Activated naive CD8-positive, alpha-beta T cell treated with anti-CD3 and anti-CD28 coated beads, Interleukin-2, amount 10 ng/mL, durations not matched to agents 7 days and 5 days (primary cell): ENCODE data around the gene PRKAR1A. TPM values are rescaled to one million over a fixed set of nuclear protein-coding genes. Genes with fewer than 3 reads are reported as not detected.
A peak's percentile ranks its signal among the peaks of the same experiment; 100 is the strongest.
"Not testable (repeated sequence)": the region's sequence is repeated elsewhere in the genome, so short reads cannot be mapped to it uniquely, and the experiment has no call there.

ENCODE experiments used
- ATAC-seq: fragments of 150-1000 bp; cut with Tn5 transposase; one replicate; pipeline ENCODE4 v1.10.0; 2021; ENCODE audit warnings: low read depth, moderate library complexity
- POLR2A ChIA-PET: fragments of 350-600 bp; sonication (Branson Sonifier 250); formaldehyde crosslinking; loops from one replicate; lab custom pipeline; 2021; ENCODE audit warnings: antibody characterized with exemption; lab: Charles Lee
- DNase-seq: peaks from one replicate; pipeline ENCODE4 v3.0.0; 2021
- H3K27ac Mint-ChIP-seq: one replicate; pipeline ENCODE4 v1.8.0; 2022; ENCODE audit warnings: mild to moderate bottlenecking, mixed read lengths
- H3K27me3 Mint-ChIP-seq: one replicate; pipeline ENCODE4 v1.8.0; 2022; ENCODE audit warnings: mild to moderate bottlenecking, moderate library complexity, mixed read lengths
- H3K36me3 Mint-ChIP-seq: one replicate; pipeline ENCODE4 v1.8.0; 2021; ENCODE audit warnings: mild to moderate bottlenecking, mixed read lengths
- H3K4me1 Mint-ChIP-seq: one replicate; pipeline ENCODE4 v1.8.0; 2021; ENCODE audit warnings: mixed read lengths
- H3K4me3 Mint-ChIP-seq: one replicate; pipeline ENCODE4 v1.8.0; 2022; ENCODE audit warnings: mild to moderate bottlenecking, moderate library complexity, mixed read lengths
- H3K9me3 Mint-ChIP-seq: one replicate; pipeline ENCODE4 v1.8.0; 2021; ENCODE audit warnings: mixed read lengths
- total RNA-seq, 2 experiments: library from RNA; stranded (reverse); gene quantifications; one replicate each; pipeline ENCODE4 v1.2.3, GENCODE V29; 2021

The PRKAR1A gene
- total RNA-seq, 2 experiments from 2014 or later: 208 to 226 TPM

DNA sequence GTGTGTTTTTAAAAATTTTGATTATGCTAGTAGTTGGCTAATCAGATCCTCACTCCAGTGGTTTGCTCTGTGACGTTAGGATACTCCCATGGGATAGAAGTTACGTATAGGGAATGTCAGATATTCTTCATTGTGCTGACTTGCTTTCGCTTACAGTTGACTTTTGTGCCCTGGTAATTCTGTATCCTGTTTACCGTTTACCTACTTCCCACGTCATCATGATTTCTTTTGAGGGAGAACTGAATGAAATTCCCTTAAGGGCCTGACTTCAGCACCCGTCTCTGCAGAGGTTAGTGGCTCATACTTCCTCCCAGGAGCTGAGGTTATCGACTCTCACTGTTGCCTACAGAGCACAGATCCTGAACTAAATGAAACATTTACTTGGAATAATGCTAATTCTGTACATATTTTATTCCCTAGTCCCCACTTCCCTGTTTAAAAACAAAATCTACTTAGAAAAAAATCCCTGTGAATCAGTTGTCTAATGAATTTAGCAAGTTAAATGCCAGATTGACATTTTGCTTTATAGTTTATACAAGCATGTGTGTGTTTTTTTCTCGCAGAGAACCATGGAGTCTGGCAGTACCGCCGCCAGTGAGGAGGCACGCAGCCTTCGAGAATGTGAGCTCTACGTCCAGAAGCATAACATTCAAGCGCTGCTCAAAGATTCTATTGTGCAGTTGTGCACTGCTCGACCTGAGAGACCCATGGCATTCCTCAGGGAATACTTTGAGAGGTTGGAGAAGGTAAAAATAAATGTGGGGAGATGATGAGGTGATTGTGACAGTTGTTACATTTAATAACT lies 2.8 kb downstream of the PRKAR1A start:
- Mint-ChIP-seq H3K9me3 (no peaks in the 10 kb centered on the region), H3K27ac (no peak overlapping the region), H3K36me3 (peaks cover 44% of the 10 kb centered on the region), H3K4me3 (peak overlapping the region; percentile 100), H3K4me1 (peaks cover 40% of the 10 kb centered on the region), H3K27me3 (no peaks in the 10 kb centered on the region)
- no peak for DNase-seq
- POLR2A ChIA-PET: interaction anchor here (1.4 kb wide), 1 partner anchor 27 kb away, joined by 3 read pairs; no protein-coding TSS in a partner anchor
- no peak for ATAC-seq

DNA sequence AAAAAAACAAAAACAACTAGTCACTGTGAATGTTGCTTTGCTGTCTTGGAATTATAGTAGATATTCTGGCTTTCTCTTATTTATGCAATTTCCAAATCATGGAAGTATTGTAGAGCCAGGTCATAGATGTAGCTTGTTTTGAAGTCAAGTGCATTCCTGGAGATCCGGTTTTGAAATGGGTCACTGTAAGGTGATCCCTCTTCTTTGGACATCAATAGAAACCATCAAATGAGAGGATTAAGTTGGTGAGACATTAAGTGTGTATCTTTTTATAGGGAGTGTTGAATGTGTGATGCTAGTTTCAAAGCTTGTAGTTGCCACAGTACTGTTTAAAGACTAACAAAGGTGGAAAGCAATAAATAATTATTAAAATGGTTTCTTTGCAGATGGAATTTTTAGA lies 4.5 kb downstream of the PRKAR1A start:
- POLR2A ChIA-PET: interaction anchor here (0.7 kb wide), 1 partner anchor 522 kb away, joined by 3 read pairs; no protein-coding TSS in a partner anchor

DNA sequence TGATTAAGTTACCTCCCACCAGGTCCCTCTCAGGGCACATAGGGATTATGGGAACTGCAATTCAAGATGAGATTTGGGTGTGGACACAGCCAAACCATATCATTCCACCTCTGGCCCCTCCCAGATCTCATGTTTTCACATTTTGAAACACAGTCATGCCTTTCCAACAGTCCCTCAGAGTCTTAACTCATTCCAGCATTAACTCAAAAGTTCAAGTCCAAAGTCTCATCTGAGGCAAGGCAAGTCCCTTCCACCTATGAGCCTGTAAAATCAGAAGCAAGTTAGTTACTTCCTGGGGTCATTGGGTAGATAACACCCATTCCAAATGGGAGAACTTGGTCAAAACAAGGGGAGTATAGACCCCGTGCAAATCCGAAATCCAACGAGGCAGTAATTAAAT lies 5.4 kb downstream of the PRKAR1A start:
- H3K27me3 Mint-ChIP-seq, DNase-seq, H3K27ac Mint-ChIP-seq, ATAC-seq, H3K9me3 Mint-ChIP-seq, H3K4me3 Mint-ChIP-seq, POLR2A ChIA-PET: not testable (repeated sequence)
- H3K4me1 Mint-ChIP-seq: peaks cover 33% of the 10 kb centered on the region
- H3K36me3 Mint-ChIP-seq: peaks cover 53% of the 10 kb centered on the region

More for the DNA sequence above, 4.5 kb downstream of the PRKAR1A start:
- Mint-ChIP-seq H3K9me3 (no peaks in the 10 kb centered on the region), H3K4me1 (peaks cover 31% of the 10 kb centered on the region), H3K36me3 (peaks cover 46% of the 10 kb centered on the region), H3K4me3 (no peak overlapping the region), H3K27ac (no peak overlapping the region), H3K27me3 (no peaks in the 10 kb centered on the region)
- no peak for ATAC-seq
- no peak for DNase-seq

DNA sequence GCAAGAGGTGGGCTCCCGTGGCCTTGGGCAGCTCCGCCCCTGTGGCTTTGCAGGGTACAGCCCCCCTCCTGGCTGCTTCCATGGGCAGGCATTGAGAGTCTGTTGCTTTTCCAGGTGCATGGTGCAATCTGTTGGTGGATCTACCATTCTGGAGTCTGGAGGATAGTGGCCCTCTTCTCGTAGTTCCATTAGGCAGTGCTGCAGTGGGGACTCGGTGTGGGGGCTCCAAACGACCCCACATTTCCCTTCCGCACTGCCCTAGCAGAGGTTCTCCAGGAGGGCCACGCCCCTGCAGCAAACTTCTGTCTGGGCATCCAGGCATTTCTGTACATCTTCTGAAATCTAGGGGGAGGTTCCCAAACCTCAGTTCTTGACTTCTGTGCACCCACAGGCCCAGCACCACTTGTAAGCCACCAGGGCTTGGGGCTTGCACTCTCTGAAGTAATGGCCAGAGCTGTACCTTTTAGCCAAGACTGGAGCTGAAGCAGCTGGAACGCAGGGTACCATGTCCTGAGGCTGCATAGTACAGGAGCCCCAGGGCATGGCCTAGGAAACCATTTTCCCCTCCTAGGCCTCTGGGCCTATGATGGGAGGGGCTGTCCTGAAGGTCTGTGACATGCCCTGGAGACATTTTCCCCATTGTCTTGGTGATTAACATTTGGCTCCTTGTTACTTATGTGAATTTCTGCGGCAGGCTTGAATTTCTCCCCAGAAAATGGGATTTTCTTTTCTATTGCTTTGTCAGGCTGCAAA lies 6.0 kb downstream of the PRKAR1A start:
- Mint-ChIP-seq H3K27me3 (no peaks in the 10 kb centered on the region), H3K4me1 (peaks cover 32% of the 10 kb centered on the region), H3K27ac (no peak overlapping the region), H3K9me3 (no peaks in the 10 kb centered on the region), H3K4me3 (no peak overlapping the region), H3K36me3 (peaks cover 51% of the 10 kb centered on the region)
- DNase-seq (no peak), ATAC-seq (no peak)
- POLR2A ChIA-PET: no interaction called here

DNA sequence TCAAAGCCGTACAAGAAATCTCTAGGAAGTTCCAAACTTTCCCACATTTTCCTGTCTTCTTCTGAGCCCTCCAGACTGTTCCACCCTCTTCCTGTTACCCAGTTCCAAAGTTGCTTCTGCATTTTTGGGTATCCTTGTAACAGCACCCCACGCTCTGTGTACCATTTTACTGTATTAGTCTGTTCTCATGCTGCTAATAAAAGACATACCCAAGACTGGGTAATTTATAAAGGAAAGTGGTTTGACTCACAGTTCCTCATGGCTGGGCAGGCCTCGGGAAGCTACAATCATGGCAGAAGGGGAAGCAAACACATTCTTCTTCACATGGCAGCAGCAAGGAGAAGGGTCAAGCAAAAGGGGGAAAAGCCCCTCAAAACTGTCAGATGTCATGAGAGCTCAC lies 6.8 kb downstream of the PRKAR1A start:
- Mint-ChIP-seq H3K36me3 (peaks cover 51% of the 10 kb centered on the region), H3K27ac (peak overlapping the region; percentile 8), H3K4me1 (peaks cover 24% of the 10 kb centered on the region)
- H3K27me3 Mint-ChIP-seq, POLR2A ChIA-PET, H3K9me3 Mint-ChIP-seq, DNase-seq, H3K4me3 Mint-ChIP-seq, ATAC-seq: not testable (repeated sequence)

DNA sequence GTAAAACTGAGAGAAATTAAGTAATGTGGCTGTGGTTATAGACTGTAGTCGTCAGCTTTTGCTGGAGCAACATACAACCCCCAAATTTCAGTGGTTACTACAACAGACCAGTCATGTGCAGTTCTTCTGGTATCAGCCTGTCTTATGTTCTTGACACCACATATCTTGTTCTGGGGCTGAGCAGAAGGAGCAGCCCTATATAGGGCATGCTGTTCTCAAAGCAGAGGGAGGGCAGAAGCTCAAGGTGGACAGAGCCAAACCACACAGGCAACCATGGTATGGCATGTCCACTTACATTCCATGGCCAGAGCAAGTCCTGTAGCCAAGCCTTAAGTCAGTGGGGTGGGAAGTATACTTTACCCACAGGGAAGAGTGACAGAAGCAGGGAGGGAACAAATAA lies 7.7 kb downstream of the PRKAR1A start:
- Mint-ChIP-seq H3K36me3 (peaks cover 49% of the 10 kb centered on the region), H3K4me3 (no peak overlapping the region), H3K27ac (no peak overlapping the region), H3K27me3 (no peaks in the 10 kb centered on the region), H3K4me1 (peaks cover 17% of the 10 kb centered on the region), H3K9me3 (no peaks in the 10 kb centered on the region)
- ATAC-seq (no peak), DNase-seq (no peak)
- POLR2A ChIA-PET: no interaction called here

DNA sequence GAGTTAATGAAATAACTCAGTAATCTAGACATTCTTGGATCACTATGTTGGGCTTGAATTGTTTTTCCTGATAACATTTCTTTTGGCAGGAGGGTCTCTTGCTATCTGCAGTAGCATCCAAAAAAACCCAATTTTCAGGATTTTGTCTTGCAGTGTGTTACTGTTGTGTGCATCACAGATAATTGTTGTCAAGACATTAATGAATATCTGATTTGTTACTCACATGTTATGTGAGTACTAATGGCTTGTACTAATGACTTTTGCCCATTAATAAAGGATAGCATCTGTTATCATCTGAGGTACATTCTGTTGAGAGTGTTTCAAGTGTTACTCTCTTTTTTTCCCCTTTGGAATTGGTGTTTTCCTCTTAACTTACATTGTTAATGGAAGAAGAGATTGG lies 10.0 kb downstream of the PRKAR1A start:
- Mint-ChIP-seq H3K27ac (no peak overlapping the region), H3K27me3 (no peaks in the 10 kb centered on the region)

DNA sequence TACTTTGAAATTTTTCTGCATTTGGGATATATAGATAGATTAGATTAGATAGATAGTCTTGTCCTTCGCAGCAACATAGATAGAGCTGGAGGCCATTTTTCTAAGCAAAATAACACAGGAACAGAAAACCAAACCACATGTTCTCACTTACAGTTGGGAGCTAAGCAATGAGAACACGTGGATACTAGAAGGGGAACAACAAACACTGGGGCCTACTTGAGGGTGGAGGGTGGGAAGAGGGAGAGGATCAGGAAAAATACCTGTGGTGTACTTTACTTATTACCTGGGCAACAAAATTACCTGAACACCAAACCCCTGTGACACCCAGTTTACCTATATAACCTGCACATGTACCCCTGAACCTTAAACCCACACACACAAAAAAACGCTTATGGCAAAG lies 14.3 kb downstream of the PRKAR1A start:
- ATAC-seq (no peak), DNase-seq (no peak)
- Mint-ChIP-seq H3K27me3 (no peaks in the 10 kb centered on the region), H3K4me3 (no peak overlapping the region), H3K36me3 (peaks cover 47% of the 10 kb centered on the region), H3K27ac (no peak overlapping the region), H3K4me1 (peaks cover 5% of the 10 kb centered on the region), H3K9me3 (no peaks in the 10 kb centered on the region)
- POLR2A ChIA-PET: no interaction called here

More for the DNA sequence above, 10.0 kb downstream of the PRKAR1A start:
- no peak for ATAC-seq
- H3K9me3 Mint-ChIP-seq: no peaks in the 10 kb centered on the region
- peaks cover 52% of the 10 kb centered on the region for H3K36me3 Mint-ChIP-seq
- H3K4me1 Mint-ChIP-seq: peaks cover 14% of the 10 kb centered on the region
- no peak overlapping the region for H3K4me3 Mint-ChIP-seq
- POLR2A ChIA-PET: no interaction called here
- no peak for DNase-seq

DNA sequence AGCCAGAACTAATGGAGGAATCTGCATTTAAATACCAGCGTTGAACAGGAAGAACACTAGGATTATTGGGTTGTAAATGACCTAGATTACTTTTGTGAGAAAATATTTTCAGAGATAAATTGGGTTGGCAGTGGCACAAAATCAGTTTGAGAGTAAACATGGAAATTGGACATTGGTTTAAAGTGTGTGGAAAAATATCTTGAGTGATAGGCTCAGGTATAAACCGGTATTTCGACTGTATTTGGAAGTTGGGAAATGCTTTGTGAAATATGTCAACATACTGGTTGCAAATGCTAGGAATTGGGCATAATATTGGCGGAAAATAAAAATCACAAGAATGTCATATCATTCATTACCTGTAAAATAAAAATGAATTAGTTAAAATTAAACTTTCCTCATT lies 15.1 kb downstream of the PRKAR1A start:
- H3K36me3 Mint-ChIP-seq: peaks cover 44% of the 10 kb centered on the region
- POLR2A ChIA-PET: no interaction called here
- H3K4me3 Mint-ChIP-seq: no peak overlapping the region
- no peaks in the 10 kb centered on the region for H3K9me3 Mint-ChIP-seq
- no peak for ATAC-seq
- DNase-seq: no peak
- no peaks in the 10 kb centered on the region for H3K27me3 Mint-ChIP-seq
- H3K4me1 Mint-ChIP-seq: peaks cover 5% of the 10 kb centered on the region
- no peak overlapping the region for H3K27ac Mint-ChIP-seq

DNA sequence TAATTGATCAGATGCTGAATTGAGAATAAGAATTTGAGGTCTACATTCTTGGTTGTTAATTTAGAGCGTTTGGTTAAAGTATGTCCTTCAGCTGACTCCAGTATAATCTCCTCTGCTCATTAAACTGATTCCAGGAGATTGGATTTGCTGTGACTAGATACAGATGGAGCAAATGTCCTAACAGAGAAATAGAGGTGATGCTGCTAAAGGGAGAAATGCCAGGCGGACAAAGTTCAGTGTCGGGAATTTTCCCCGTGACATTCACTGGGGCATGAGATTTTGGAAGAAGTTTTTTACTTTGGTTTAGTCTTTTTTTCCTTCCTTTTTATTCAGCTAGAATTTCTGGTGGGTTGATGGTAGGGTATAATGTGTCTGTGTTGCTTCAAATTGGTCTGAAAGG lies 19.0 kb downstream of the PRKAR1A start:
- no peaks in the 10 kb centered on the region for H3K27me3 Mint-ChIP-seq
- no peak overlapping the region for H3K27ac Mint-ChIP-seq
- POLR2A ChIA-PET: no interaction called here
- DNase-seq (no peak), ATAC-seq (no peak)
- peaks cover 3% of the 10 kb centered on the region for H3K4me1 Mint-ChIP-seq
- H3K36me3 Mint-ChIP-seq: peaks cover 32% of the 10 kb centered on the region
- H3K9me3 Mint-ChIP-seq: no peaks in the 10 kb centered on the region
- no peak overlapping the region for H3K4me3 Mint-ChIP-seq

DNA sequence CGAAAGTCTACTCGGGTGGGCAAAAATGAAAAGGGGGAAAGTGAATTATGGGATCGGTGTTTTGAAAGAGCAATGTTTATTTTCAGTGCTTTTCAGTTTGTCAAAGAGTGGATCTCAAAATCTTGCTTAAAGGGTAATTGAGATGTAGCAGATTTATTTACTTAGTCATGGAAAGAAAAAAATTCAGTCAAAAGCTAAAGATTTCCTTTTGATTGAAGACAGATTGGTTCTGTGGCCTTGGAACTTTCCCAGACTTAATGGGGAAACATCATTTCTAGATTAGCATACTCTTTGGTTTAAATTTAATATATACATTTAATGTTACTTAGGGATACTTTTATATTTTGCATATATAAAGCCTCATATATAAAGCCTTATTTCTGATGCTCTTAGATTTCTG lies 20.6 kb downstream of the PRKAR1A start:
- H3K4me1 Mint-ChIP-seq: no peaks in the 10 kb centered on the region
- DNase-seq (no peak), ATAC-seq (no peak)
- H3K27me3 Mint-ChIP-seq: no peaks in the 10 kb centered on the region
- no peaks in the 10 kb centered on the region for H3K9me3 Mint-ChIP-seq
- H3K36me3 Mint-ChIP-seq: peaks cover 22% of the 10 kb centered on the region
- POLR2A ChIA-PET: no interaction called here
- no peak overlapping the region for H3K4me3 Mint-ChIP-seq
- H3K27ac Mint-ChIP-seq: no peak overlapping the region

DNA sequence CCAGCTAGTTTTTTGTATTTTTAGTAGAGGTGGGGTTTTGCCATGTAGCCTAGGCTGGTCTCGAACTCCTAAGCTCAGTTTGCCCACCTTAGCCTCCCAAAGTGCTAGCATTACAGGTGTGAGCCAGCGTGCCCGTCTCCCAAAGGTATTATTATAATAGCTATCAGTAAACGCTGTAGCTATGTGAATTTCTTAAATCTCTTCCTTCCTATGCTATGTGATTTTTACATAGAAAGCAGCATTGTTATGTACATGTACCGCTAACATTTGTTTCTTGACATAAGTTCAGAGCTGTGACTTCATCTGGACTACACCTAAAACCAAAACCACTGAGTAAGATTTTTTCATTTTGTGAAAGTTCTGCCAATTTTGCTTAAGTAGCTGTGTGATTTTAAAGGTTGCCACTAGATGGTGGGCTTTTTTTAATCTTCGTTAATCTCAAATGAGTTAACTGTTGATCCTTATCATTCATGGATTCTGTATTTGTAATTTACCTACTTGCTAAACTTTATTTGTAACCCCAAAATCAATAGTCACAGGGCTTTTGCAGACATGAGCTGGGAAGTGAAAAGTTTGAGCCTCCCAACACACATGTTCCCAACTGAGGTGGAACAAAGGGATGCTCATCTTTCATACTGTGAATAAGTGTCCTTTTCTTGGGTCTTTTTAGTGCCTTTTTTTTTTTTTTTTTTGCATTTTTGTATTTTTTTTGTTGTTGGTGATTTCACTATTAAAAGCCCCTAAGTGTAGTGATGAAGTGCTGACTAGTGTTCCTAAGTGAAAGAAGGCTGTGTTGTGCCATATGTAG lies 21.9 kb downstream of the PRKAR1A start:
- H3K27ac Mint-ChIP-seq: no peak overlapping the region
- no peak overlapping the region for H3K4me3 Mint-ChIP-seq
- H3K27me3 Mint-ChIP-seq: no peaks in the 10 kb centered on the region
- ATAC-seq: no peak
- POLR2A ChIA-PET: no interaction called here
- no peak for DNase-seq
- peaks cover under 1% of the 10 kb centered on the region for H3K4me1 Mint-ChIP-seq
- H3K9me3 Mint-ChIP-seq: no peaks in the 10 kb centered on the region
- peaks cover 15% of the 10 kb centered on the region for H3K36me3 Mint-ChIP-seq

DNA sequence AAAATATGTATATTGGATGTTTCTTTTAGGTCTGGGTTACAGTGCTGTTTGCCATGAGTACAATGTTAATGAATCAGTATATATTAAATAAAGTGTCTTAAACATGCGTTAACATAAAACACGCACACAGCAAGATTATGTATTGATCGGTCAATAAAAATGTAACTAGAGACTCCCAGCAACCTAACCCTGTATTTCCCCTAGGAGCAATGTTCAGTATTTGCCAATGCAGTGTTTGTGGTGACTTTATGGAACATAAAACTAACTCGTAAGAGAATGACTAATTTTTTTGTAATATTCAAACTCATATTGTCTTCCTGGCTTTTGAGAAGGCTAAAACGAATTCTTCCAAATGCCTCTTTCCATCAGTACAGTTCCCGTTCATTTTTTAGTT lies 22.5 kb downstream of the PRKAR1A start:
- POLR2A ChIA-PET: no interaction called here
- Mint-ChIP-seq H3K36me3 (peaks cover 15% of the 10 kb centered on the region), H3K27ac (no peak overlapping the region), H3K4me1 (peaks cover 5% of the 10 kb centered on the region), H3K4me3 (no peak overlapping the region), H3K27me3 (no peaks in the 10 kb centered on the region), H3K9me3 (no peaks in the 10 kb centered on the region)
- ATAC-seq (no peak), DNase-seq (no peak)
